Retinal pigment epithelial cell (primary cell): Measurements from ENCODE around the gene COG8.

Experiments
- DNase-seq: peaks from one replicate; pipeline ENCODE4 v3.0.0-alpha.2; 2010; ENCODE audit warnings: low read depth
- H3K4me3 ChIP-seq: 2 replicates; pipeline ENCODE4 v1.5.1; 2011; ENCODE audit warnings: mild to moderate bottlenecking, low read length, control low read depth, moderate library complexity
- CTCF ChIP-seq: conservative IDR thresholded peaks from 2 replicates; pipeline ENCODE4 v1.5.1; 2011; ENCODE audit warnings: low read depth, low read length, control low read depth, inconsistent platforms

Gene COG8

GRCh38 chr16:69348222-69348621, 8.9 kb upstream of the COG8 start:
- DNase-seq, result no peak
- no peak overlapping the region for H3K4me3 ChIP-seq
- no peak for TF ChIP-seq CTCF

- H3K4me3 ChIP-seq, result no peak overlapping the region
- DNase-seq, result no peak
- no peak for TF ChIP-seq CTCF
Observed at GRCh38 chr16:69346683-69347082, 7.3 kb upstream of the COG8 start.

GRCh38 chr16:69345923-69346322, 6.6 kb upstream of the COG8 start:
- H3K4me3 ChIP-seq, result no peak overlapping the region
- no peak for DNase-seq
- no peak for TF ChIP-seq CTCF

GRCh38 chr16:69344171-69344570, 4.8 kb upstream of the COG8 start:
- H3K4me3 ChIP-seq, result no peak overlapping the region
- DNase-seq, result no peak
- no peak for TF ChIP-seq CTCF

- TF ChIP-seq CTCF, result no peak
- H3K4me3 ChIP-seq, result peak overlapping the region; percentile 93
- no peak for DNase-seq
Observed at GRCh38 chr16:69340095-69340644, 806 bp upstream of the COG8 start.

GRCh38 chr16:69338557-69339288, 641 bp downstream of the COG8 start:
- no peak for DNase-seq
- TF ChIP-seq CTCF, result no peak
- H3K4me3 ChIP-seq, result peak overlapping the region; percentile 93

GRCh38 chr16:69334696-69335095, 4.7 kb downstream of the COG8 start:
- no peak for DNase-seq
- no peak overlapping the region for H3K4me3 ChIP-seq
- no peak for TF ChIP-seq CTCF
